ENCODE results near the gene NSUN4. TPM values are rescaled to one million over a fixed set of nuclear protein-coding genes. Genes with fewer than 3 reads are reported as not detected.
A peak's percentile ranks its signal among the peaks of the same experiment; 100 is the strongest.

NSUN4 gene
- total and polyA plus RNA-seq, 2 of the 13 experiments (the other 11 are each of a cell fraction or from before 2014, with no cell fraction given): 21.5 to 23.5 TPM

DNA sequence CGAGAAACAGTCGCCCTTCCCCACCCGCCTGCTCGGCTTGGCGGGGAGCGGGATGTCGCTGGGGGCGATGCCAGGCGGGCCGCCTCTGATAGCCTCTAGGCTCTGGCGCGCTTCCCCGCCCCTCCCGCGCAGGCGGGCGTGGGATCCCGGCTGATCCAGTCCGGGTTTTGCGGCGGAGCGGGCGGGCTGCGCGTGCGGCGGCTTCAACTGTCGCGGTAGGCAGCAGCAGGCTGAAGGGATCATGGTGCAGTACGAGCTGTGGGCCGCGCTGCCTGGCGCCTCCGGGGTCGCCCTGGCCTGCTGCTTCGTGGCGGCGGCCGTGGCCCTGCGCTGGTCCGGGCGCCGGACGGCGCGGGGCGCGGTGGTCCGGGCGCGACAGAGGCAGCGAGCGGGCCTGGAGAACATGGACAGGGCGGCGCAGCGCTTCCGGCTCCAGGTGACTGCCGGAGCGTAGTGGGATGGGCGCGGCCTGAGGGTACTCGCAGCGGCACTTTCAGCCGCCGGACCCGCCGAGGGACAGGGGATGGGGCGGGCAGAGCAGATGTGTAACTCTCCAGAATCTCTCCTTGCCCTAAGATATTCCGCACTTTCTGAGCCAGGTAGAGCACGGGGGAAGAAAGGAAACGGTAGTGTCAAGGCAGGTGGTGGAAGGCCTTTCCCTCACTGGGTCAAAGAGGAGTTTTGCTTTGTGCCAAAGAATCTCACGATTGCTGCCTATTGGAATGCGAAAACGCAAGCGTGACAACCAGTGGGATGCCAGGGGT is 53.7 kb downstream of the NSUN4 start, which contains the start of gene FAAH (continued):
- TF ChIP-seq, protein P1, sequence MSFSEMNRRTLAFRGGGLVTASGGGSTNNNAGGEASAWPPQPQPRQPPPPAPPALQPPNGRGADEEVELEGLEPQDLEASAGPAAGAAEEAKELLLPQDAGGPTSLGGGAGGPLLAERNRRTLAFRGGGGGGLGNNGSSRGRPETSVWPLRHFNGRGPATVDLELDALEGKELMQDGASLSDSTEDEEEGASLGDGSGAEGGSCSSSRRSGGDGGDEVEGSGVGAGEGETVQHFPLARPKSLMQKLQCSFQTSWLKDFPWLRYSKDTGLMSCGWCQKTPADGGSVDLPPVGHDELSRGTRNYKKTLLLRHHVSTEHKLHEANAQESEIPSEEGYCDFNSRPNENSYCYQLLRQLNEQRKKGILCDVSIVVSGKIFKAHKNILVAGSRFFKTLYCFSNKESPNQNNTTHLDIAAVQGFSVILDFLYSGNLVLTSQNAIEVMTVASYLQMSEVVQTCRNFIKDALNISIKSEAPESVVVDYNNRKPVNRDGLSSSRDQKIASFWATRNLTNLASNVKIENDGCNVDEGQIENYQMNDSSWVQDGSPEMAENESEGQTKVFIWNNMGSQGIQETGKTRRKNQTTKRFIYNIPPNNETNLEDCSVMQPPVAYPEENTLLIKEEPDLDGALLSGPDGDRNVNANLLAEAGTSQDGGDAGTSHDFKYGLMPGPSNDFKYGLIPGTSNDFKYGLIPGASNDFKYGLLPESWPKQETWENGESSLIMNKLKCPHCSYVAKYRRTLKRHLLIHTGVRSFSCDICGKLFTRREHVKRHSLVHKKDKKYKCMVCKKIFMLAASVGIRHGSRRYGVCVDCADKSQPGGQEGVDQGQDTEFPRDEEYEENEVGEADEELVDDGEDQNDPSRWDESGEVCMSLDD (CRISPR knock-in tag; IDR thresholded peaks at IDR 0.05; ENCODE audit: borderline replicate concordance): peak; percentile 79
- TF ChIP-seq TRIM24 (CRISPR knock-in tag; IDR thresholded peaks at IDR 0.05) (no peak), RORA (CRISPR knock-in tag; IDR thresholded peaks at IDR 0.05) (no peak), MNT (IDR thresholded peaks at IDR 0.05) (no peak), CEBPG (CRISPR knock-in tag; IDR thresholded peaks at IDR 0.05) (no peak), SNRNP70 (IDR thresholded peaks at IDR 0.05; ENCODE audit: low read depth, low read length) (no peak), ZNF703 (CRISPR knock-in tag; IDR thresholded peaks at IDR 0.05; ENCODE audit: borderline replicate concordance) (no peak), ZNF737 (CRISPR knock-in tag; IDR thresholded peaks at IDR 0.05; ENCODE audit: borderline replicate concordance) (peak; percentile 88; the same call in 1 of the 2 replicates), NFKBIZ (CRISPR knock-in tag; IDR thresholded peaks at IDR 0.05) (peak; percentile 71; the same call in 1 of the 2 replicates), ATF7 (IDR thresholded peaks at IDR 0.05) (no peak), ATF7 (CRISPR knock-in tag; IDR thresholded peaks at IDR 0.05) (no peak), NFIB (CRISPR knock-in tag; IDR thresholded peaks at IDR 0.05; ENCODE audit: borderline replicate concordance) (no peak)
- TF ChIP-seq, protein P2, sequence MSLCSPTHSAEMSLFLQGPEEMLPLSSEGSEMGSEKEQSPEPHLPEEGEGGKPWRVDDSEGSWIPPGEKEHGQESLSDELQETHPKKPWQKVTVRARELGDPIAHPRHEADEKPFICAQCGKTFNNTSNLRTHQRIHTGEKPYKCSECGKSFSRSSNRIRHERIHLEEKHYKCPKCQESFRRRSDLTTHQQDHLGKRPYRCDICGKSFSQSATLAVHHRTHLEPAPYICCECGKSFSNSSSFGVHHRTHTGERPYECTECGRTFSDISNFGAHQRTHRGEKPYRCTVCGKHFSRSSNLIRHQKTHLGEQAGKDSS (CRISPR knock-in tag; IDR thresholded peaks at IDR 0.05; ENCODE audit: borderline replicate concordance, low read depth): peak; percentile 69; the same call in 1 of the 2 replicates
- TF ChIP-seq, protein P3, sequence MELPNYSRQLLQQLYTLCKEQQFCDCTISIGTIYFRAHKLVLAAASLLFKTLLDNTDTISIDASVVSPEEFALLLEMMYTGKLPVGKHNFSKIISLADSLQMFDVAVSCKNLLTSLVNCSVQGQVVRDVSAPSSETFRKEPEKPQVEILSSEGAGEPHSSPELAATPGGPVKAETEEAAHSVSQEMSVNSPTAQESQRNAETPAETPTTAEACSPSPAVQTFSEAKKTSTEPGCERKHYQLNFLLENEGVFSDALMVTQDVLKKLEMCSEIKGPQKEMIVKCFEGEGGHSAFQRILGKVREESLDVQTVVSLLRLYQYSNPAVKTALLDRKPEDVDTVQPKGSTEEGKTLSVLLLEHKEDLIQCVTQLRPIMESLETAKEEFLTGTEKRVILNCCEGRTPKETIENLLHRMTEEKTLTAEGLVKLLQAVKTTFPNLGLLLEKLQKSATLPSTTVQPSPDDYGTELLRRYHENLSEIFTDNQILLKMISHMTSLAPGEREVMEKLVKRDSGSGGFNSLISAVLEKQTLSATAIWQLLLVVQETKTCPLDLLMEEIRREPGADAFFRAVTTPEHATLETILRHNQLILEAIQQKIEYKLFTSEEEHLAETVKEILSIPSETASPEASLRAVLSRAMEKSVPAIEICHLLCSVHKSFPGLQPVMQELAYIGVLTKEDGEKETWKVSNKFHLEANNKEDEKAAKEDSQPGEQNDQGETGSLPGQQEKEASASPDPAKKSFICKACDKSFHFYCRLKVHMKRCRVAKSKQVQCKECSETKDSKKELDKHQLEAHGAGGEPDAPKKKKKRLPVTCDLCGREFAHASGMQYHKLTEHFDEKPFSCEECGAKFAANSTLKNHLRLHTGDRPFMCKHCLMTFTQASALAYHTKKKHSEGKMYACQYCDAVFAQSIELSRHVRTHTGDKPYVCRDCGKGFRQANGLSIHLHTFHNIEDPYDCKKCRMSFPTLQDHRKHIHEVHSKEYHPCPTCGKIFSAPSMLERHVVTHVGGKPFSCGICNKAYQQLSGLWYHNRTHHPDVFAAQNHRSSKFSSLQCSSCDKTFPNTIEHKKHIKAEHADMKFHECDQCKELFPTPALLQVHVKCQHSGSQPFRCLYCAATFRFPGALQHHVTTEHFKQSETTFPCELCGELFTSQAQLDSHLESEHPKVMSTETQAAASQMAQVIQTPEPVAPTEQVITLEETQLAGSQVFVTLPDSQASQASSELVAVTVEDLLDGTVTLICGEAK (IDR thresholded peaks at IDR 0.05): no peak
- TF ChIP-seq, protein P3 (CRISPR knock-in tag; IDR thresholded peaks at IDR 0.05): peak; percentile 81

Measured in HepG2 (cell line).